Esophagus (tissue), 2 donors: Measurements from ENCODE around the gene DGCR2. TPM values are rescaled to one million over a fixed set of nuclear protein-coding genes. Genes with fewer than 3 reads are reported as not detected.
"Not testable (repeated sequence)": the region's sequence is repeated elsewhere in the genome, so short reads cannot be mapped to it uniquely, and the experiment has no call there.

Experiments used
- H3K27ac ChIP-seq, 2 donors: one replicate each; pipeline ENCODE4 v1.5.1; 2013; ENCODE audit warnings: low read depth in 2 of 2, mild to moderate bottlenecking in 2 of 2, inconsistent platforms in 1 of 2, low read length in 1 of 2, moderate library complexity in 1 of 2
- H3K27me3 ChIP-seq, 2 donors: one replicate each; pipeline ENCODE4 v1.6.1; 2013; ENCODE audit warnings: low read length in 2 of 2, control low read depth in 1 of 2, mild to moderate bottlenecking in 1 of 2; ENCODE audit not compliant: insufficient read depth in 2 of 2, control insufficient read depth in 1 of 2
- H3K36me3 ChIP-seq, 2 donors: one replicate each; pipeline ENCODE4 v1.6.1; 2013; ENCODE audit warnings: low read length in 1 of 2; ENCODE audit not compliant: control insufficient read depth in 2 of 2, insufficient read depth in 2 of 2
- H3K4me1 ChIP-seq, 2 donors: one replicate each; pipeline ENCODE4 v1.6.1; 2013; ENCODE audit warnings: low read length in 1 of 2; ENCODE audit not compliant: control insufficient read depth in 2 of 2, insufficient read depth in 2 of 2
- H3K4me3 ChIP-seq, 2 donors: one replicate each; pipeline ENCODE4 v1.5.1; 2013; ENCODE audit warnings: low read length in 2 of 2, mild to moderate bottlenecking in 2 of 2, low read depth in 1 of 2, moderate library complexity in 1 of 2
- H3K9me3 ChIP-seq, 2 donors: one replicate each; pipeline ENCODE4 v1.6.1; 2013; ENCODE audit warnings: mild to moderate bottlenecking in 2 of 2, low read depth in 1 of 2, low read length in 1 of 2, moderate library complexity in 1 of 2; ENCODE audit not compliant: control insufficient read depth in 2 of 2, insufficient read depth in 1 of 2
- WGBS, 2 donors: extraction: QIAGEN DNeasy Blood & Tissue Kit; methylation state at CpG; one replicate each; pipeline ENCODE4 v1.1.7; 2013; 5-methylcytosine and 5-hydroxymethylcytosine counted together
- polyA plus RNA-seq, 2 donors: library from polyadenylated mRNA; stranded (reverse); fragments of 200-250 nt; gene quantifications; one replicate each; pipeline ENCODE4 v1.2.3, GENCODE V29; 2013
- donor health status: healthy with polysubstance abuse.
- donor health status: Bipolar disorder and iron deficiency.

The DGCR2 gene
- polyA plus RNA-seq, 2 donors = 32.2 to 32.9 TPM

DNA sequence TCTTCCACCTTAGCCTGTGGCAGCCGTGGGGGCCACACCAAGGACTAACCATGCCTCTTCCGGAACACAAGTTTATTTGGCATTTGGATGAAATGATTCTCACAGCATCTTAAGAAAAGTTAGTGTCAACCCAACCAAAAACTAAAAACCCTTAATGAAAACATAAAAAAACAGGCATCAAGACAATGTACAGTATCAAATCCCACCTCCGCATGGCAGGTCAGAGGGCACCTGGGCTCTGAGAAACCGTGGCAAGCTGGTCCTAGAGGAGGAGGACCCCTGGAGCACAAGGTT, 86.0 kb downstream of the DGCR2 start:
- Histone ChIP-seq H3K4me1 (peaks cover 0 to 3% of the 10 kb centered on the region in 2 donors), H3K9me3 (peaks cover 0 to 3% of the 10 kb centered on the region in 2 donors), H3K4me3 (no peak overlapping the region), H3K27me3 (no peaks in the 10 kb centered on the region), H3K27ac (no peak overlapping the region), H3K36me3 (peaks cover 9 to 44% of the 10 kb centered on the region in 2 donors)
- 75 to 86% methylated on average over 4 of the region's 4 CpGs for WGBS, 2 donors

DNA sequence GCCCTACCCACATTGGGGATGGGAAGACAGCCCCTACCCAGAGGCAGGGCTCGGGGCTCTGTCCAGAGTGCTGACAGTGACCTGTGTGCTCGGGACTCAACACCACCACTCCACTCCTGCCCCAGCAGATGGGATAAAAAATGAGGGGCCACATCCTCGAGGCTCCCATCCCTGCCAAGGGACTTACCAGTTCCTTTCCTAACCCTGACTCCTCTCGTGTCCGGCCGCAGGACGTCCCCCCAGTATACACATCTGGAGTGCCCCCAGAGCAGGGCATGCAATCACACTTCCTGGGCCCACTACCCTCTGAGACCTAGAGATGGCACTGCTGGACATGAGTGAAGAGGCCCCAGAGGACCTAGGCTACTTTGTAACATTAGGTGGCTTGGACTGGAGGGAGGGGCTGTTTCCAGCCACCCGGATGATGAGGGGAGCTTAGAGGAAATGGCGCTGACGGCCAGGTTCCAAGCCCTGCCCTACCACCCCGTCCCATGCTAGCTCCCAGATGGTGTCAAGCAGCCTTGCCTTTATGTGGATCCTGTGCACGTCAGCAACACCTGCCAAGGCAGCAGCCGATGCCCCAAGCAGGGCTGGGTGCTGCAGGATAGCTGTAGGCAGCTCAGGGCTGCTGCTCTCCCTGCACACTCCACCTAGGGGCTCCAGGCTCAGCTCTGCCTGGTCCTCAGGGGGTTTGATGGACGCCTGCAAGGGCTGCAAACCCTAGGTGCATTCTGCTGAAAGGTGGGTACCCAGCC, 86.6 kb downstream of the DGCR2 start:
- Histone ChIP-seq H3K4me3 (no peak overlapping the region), H3K27me3 (no peaks in the 10 kb centered on the region), H3K9me3 (peaks cover 0 to 3% of the 10 kb centered on the region in 2 donors), H3K4me1 (peaks cover 0 to 3% of the 10 kb centered on the region in 2 donors), H3K36me3 (peaks cover 5 to 40% of the 10 kb centered on the region in 2 donors), H3K27ac (no peak overlapping the region)
- 32 to 39% methylated on average over 14 of the region's 14 CpGs for whole genome bisulfite sequencing, 2 donors

DNA sequence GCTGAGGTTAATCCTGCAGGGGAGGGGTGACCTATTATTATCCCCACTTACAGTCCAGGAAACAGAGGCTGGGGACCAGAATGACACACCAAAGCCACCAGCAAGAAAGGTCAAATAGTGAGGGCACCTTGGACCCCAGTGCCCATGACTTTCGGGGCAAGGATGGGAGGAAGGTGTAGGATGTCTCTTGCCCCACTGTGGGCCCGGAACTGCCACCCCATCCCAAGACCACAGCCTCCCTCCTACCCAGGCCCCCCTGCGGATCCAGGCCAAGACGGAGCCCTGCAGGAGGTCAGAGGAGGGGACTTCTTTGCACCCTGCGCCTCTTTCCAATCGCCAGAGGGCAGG, 87.1 kb downstream of the DGCR2 start:
- not testable (repeated sequence) for H3K4me1 ChIP-seq, H3K27me3 ChIP-seq, H3K9me3 ChIP-seq, H3K4me3 ChIP-seq, H3K27ac ChIP-seq
- H3K36me3 ChIP-seq = peaks cover 2 to 34% of the 10 kb centered on the region in 2 donors
- WGBS, 2 donors = 28 to 39% methylated on average over 3 to 6 of the region's 6 CpGs

DNA sequence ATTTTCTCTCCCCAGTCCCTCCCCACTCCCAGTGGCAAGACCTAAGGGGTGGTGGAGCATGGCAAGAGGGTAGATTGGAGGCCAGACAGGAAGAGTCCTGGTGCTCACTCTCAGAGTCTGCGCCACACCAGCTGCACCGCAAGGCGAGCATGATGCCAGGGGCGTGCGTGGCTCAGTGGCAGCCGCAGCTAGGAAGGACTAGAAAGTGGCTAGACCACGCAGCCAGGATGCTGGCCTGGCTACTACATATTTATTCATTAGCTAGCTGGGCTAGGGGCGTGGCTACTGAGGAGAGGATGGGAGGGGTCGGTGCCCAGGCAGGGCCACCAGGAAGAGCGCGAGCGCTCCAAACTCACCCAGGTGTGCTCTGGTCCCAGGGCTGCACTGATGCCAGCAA, 87.5 kb downstream of the DGCR2 start:
- not testable (repeated sequence) for H3K27me3 ChIP-seq, H3K4me3 ChIP-seq
- WGBS, 2 donors = 58 to 63% methylated on average over 5 to 11 of the region's 12 CpGs

DNA sequence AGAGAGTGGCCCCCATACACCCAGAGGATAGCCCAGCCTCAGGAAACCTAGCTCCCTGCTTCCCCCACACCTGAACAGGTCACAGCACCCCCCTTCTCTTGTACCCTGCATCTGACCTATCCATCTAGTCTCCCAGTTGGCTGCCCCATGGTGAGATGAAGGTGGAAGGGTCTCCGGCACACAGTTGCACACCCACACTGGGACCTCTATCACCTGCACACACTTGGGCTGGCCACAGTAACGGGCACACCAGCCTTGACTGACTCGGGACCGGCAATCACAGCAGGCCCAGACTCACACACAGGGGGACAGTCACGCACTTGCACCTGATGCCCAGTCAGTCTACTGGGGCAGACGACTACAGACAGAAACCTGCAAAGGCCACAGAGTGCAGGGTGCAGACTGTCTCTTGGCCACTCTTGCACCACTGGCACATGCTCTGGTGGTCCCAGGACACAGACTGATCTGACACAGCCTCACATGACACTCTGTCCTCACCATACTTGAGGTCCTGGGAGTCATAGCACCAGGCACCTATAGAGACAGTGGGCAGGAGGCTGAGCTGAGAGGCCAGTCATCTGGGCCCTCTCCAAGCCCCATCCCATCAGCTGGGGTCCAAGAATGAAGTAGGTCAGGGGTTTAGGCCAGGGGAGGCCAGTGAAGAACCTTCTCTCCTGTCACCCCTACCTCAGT, 88.0 kb downstream of the DGCR2 start:
- H3K4me3 ChIP-seq, H3K9me3 ChIP-seq, H3K4me1 ChIP-seq, H3K27me3 ChIP-seq, H3K27ac ChIP-seq: not testable (repeated sequence)
- WGBS, 2 donors = 68 to 72% methylated on average over 4 to 5 of the region's 6 CpGs
- peaks cover 2 to 25% of the 10 kb centered on the region in 2 donors for H3K36me3 ChIP-seq

More for the DNA sequence above, 87.5 kb downstream of the DGCR2 start:
- H3K36me3 ChIP-seq = peaks cover 2 to 30% of the 10 kb centered on the region in 2 donors
- H3K9me3 ChIP-seq, H3K4me1 ChIP-seq, H3K27ac ChIP-seq: not testable (repeated sequence)

DNA sequence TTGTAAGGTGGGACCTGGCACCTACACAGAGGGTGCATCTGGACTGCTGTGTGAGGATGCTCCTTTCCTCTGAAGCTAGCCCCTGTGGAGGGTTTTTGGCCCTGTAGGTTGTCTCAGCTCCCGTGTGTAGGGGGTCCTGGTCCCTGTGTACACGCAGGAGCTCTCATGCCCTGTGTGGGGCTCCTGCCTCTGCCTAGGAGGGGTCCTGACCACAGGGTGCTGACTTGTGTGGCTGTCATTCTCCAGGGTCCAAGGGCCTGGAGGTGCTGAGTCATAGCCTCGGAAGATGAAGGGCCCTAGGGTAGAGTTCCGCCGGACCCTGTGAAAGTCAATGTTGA, 88.7 kb downstream of the DGCR2 start:
- WGBS, 2 donors = 51 to 52% methylated on average over 5 of the region's 5 CpGs
- not testable (repeated sequence) for H3K27ac ChIP-seq, H3K4me3 ChIP-seq, H3K9me3 ChIP-seq, H3K27me3 ChIP-seq, H3K4me1 ChIP-seq
- H3K36me3 ChIP-seq = peaks cover 2 to 18% of the 10 kb centered on the region in 2 donors

DNA sequence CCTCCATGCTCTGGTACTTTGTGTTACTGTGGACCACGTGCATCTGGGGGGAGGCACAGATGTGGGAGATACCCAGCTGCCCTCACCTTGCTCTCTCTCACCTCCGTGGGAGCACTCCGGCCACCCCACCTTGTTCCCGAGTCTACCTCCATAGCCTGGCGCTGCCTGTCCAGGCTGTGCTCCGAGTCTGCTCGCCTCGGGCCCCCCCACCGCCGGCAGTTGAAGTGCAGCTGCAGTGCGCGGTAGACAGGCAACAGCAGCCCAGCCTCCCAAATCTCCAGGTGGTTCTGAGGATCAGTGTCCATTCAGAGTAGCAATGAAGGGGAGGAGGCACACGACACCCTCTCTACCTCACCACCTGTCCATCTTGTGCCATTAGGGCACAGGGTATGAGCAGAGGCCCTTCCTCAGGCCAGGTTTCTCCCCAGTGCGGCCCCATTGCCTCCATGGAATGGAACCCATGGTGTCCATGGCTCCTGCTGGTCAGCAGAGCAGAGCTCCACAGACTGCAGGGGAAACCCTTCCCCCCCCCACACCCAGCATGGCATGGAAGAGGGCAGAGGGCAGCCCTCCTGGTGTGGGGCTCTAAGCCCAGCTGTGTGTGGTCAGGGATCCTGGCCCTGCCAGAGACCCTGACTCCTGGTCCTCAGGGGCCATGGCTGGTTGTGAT, 89.2 kb downstream of the DGCR2 start:
- H3K27ac ChIP-seq, H3K4me1 ChIP-seq, H3K9me3 ChIP-seq, H3K27me3 ChIP-seq, H3K4me3 ChIP-seq: not testable (repeated sequence)
- WGBS, 2 donors = 71 to 75% methylated on average over 13 to 14 of the region's 14 CpGs
- H3K36me3 ChIP-seq = peaks cover 1 to 13% of the 10 kb centered on the region in 2 donors

DNA sequence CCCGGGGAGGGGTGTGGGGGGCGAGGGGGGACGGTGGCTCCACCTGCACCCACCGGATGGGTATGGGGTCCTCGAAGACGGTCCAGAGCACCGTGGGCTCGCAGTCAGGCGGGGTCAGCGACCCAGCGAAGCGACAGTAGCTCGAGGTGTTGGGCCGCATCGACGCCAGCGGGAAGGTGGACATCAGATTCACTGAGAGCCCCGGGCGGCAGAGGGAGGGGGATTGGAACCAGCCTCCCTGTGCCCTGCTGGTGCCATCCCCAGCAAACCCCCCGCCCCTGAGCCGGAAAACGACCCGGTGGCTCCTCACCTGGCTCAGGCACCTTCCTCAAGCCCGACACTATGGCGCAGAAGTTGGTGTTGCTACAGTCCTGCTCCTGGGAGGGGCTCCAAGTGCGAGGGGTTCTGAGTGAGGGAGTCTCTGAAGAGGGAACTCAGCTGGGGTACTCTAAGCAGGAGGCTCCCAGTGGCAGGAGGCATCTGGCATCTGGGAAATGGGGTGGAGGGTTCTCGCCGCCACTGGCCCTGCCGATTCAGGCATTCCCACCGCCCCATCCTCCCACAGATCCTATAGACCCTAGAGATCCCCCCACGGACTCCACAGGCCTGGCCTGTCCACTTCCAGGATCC, 89.9 kb downstream of the DGCR2 start:
- H3K27me3 ChIP-seq, H3K36me3 ChIP-seq, H3K27ac ChIP-seq, H3K4me1 ChIP-seq, H3K9me3 ChIP-seq, H3K4me3 ChIP-seq: not testable (repeated sequence)
- WGBS, 2 donors = 76 to 82% methylated on average over 19 to 25 of the region's 31 CpGs

DNA sequence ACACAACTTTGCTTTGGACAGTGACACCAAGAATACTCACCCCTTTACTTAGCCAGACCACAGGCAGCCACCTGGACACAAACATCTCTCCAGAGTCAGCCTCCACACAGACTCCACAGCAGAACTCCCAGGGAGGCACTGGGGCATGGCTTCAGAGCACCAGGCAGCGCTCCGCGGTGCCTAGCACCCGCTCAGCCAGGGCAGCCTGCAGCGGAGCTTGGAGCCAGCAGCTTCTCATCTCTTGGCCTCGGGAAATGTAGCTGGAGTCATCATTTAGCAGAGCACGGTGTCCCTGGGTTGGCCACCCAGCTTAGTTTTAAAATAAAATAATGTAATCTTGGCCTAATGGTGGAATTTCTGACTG, 91.3 kb downstream of the DGCR2 start:
- H3K9me3 ChIP-seq, H3K27me3 ChIP-seq, H3K36me3 ChIP-seq, H3K27ac ChIP-seq, H3K4me1 ChIP-seq, H3K4me3 ChIP-seq: not testable (repeated sequence)
- 73 to 75% methylated on average over 6 to 7 of the region's 7 CpGs for WGBS, 2 donors
